ENCODE data around the gene SPPL3. TPM values are rescaled to one million over a fixed set of nuclear protein-coding genes. Genes with fewer than 3 reads are reported as not detected.
"Not testable (repeated sequence)": the region's sequence is repeated elsewhere in the genome, so short reads cannot be mapped to it uniquely, and the experiment has no call there.

The SPPL3 gene
- polyA plus RNA-seq, 3 donors = 76.5 to 85.2 (median 84.3) TPM

DNA sequence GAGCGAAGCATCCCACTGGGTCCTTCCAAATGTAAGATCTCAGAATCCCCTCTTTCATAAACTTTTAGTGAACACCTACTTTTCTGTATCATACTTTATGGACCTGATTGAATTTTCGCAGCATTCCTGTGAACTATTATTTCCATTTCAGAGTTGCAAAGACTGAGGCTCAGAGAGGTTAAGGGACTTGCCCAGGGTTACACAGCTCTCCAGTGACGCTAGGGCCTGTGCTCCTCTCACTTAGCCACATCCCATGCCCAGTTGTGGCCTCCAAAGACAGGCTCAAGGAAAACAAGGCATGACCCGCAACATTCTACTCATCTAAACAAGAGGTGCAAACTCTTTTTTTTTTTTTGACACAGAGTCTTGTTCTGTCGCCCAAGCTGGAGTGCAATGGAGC lies 25.9 kb upstream of the SPPL3 start:
- DNase-seq (ENCODE audit: extremely low read depth in 1 of 11, low read depth in 9 of 11, low spot score in 4 of 11) = no peak

- peak in 9 of 11 donors; percentile 41 to 69 (median 50) for DNase-seq (ENCODE audit: extremely low read depth in 1 of 11, low read depth in 9 of 11, low spot score in 4 of 11)
These were observed 24.9 kb upstream of the SPPL3 start for GRCh38 chr12:120928864-120929652.

DNA sequence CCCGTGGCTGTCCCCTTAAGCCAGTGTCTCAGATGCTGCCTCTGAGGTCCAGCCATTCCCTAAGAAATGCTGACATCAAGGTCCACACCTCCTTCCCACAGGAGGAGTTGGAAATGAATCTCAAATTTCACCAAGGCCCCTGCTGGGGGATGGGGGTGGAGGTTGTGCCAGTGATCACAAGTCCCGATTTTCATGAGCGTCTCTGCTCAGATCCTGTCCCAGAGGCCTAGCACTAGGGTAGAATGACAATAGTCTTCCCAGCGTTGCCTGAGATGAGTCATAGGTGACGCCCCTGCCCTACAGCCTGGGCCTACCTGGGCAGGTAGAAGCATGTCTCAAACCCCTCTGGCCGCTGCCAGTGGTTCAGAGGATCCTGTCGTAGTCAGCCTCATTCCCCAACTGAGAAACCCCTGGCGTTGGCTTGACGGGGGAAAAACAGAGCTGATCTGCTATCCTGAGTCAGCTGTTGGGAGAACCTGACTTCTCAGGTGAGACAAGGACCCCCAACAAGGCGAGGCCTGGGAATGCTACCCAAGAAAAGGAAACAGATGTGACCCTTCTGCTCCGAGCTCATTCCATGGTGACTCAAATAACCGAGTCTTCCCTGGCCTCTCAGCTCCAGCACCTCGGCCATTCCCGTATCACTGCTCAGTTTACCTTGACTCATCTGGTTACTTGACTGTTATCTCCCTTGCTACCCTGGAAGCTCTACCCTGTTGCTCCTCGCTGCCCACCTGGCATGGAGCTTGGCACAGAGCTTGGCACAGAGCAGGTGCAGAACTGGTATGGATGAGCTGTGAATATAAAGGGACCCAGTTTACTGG lies 21.8 kb upstream of the SPPL3 start:
- no peak for DNase-seq (ENCODE audit: extremely low read depth in 1 of 11, low read depth in 9 of 11, low spot score in 4 of 11)

GRCh38 chr12:120922279-120922678 lies 18.1 kb upstream of the SPPL3 start:
- no peak for DNase-seq (ENCODE audit: extremely low read depth in 1 of 11, low read depth in 9 of 11, low spot score in 4 of 11)

- DNase-seq (ENCODE audit: extremely low read depth in 1 of 11, low read depth in 9 of 11, low spot score in 4 of 11) = no peak
These were observed 17.5 kb upstream of the SPPL3 start for GRCh38 chr12:120921637-120922036.

- DNase-seq (ENCODE audit: extremely low read depth in 1 of 11, low read depth in 9 of 11, low spot score in 4 of 11) = no peak
These were observed 16.0 kb upstream of the SPPL3 start for GRCh38 chr12:120920178-120920577.

- DNase-seq (ENCODE audit: extremely low read depth in 1 of 11, low read depth in 9 of 11, low spot score in 4 of 11) = no peak
These were observed 13.6 kb upstream of the SPPL3 start for GRCh38 chr12:120917748-120918147.

- no peak for DNase-seq (ENCODE audit: extremely low read depth in 1 of 11, low read depth in 9 of 11, low spot score in 4 of 11)
These were observed 12.4 kb upstream of the SPPL3 start for GRCh38 chr12:120916561-120916960.

- DNase-seq (ENCODE audit: extremely low read depth in 1 of 11, low read depth in 9 of 11, low spot score in 4 of 11) = no peak
These were observed 10.6 kb upstream of the SPPL3 start for GRCh38 chr12:120914794-120915193.

DNA sequence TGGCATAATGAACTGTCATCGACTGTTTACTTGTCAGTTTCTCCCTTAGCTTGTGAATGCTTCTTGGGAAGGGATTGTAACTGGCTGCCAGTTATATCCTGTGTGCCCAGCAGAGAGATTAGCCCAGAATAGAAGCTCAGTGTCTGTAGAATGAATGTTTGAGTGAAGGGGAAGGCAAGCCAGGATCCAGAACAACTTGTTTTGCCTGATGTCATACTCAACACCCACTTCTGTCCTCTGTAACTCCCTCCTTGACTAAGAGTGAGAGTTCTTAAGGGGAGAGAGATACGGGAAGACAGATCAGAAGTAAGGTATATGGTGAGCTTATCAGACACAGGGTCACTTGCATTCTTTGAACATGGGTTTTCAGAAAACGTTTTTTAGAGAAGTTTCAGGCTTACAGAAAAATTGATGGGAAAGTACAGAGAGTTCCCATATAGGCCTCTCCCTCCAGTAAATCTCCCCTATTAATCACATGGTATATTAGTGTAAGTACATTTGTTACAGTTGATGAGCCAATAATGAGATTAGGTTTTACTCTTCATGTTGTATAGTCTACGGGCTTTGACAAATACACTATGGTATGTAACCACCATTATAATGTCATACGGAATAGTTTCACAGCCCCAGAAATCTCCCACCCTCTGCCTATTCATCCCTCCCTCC lies 5.6 kb upstream of the SPPL3 start:
- DNase-seq (ENCODE audit: extremely low read depth in 1 of 11, low read depth in 9 of 11, low spot score in 4 of 11) = no peak

DNA sequence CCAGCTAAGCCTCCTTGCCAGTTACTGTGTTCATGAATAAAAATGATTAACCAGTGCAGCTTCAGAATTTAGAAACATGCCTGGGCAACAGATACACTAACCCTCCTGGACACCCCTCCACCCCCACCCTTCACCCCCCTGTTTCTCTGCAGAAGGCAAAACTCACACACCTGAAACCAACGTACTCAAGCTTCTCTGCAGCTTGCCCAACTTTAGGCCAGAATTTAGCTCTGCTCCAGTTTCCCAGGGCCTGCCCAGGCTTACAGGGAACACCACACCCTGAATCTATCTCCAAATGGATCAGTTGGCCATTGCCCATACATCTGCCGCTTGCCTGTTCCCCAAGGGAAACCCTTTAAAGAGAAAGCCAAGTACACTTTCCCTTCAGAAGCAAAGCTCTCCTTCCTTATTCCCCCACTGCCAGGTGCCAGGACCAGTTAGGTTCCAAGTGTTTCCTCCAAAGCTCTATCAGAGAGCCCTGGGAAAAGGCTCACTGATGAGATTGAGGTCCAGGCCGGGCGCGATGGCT lies 1.8 kb upstream of the SPPL3 start:
- no peak for DNase-seq (ENCODE audit: extremely low read depth in 1 of 11, low read depth in 9 of 11, low spot score in 4 of 11)

GRCh38 chr12:120903412-120904196 lies 554 bp downstream of the SPPL3 start:
- peak in 6 of 11 donors; percentile 14 to 42 (median 34) for DNase-seq (ENCODE audit: extremely low read depth in 1 of 11, low read depth in 9 of 11, low spot score in 4 of 11)

DNA sequence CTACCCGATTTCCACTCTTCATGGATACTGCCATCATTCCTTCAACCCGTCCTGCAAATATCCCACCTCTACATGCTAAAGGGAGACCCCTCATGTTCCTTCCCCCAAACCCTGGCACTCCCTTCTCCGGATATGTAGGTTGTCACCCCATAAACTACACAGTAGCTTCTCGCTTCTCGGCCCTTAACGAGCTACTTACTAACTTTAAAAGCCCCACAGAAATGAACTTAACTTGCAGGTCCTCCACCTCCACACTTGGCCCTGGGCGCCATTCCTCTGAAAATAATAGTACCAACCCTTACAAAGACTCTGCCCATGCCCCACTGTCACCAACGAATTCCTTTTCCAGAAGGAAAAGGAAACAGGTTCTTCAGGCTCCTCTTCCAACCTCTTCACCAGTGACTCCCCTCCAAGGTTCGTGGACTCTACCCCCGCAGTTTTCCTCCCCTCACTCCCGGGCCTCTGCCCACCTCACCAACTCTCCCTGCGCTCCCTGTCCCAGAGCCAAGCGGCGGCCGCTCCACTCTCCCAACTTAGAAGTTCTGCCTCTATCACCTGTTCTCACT lies 1.2 kb downstream of the SPPL3 start:
- peak in 1 of 11 donors; percentile 11 for DNase-seq (ENCODE audit: extremely low read depth in 1 of 11, low read depth in 9 of 11, low spot score in 4 of 11)

DNA sequence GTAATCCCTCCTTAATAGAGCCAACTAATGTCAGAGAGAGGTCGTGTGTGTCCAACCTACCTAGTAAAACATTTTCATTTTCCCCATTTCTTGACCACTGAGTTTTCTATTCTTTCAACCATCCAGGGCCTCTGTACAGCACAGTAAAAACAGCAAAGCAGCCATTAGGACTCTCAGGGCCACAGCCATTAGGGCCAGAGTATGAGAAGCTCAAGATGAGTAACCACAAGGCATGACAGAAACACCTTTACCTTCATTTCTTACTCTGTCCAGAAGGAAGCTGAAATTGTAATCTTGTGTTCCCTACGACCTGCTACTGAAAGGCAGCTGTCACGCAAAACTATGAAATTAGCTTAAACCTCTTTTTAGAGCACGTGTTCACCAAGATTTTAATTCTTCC lies 2.3 kb downstream of the SPPL3 start:
- DNase-seq (ENCODE audit: extremely low read depth in 1 of 11, low read depth in 9 of 11, low spot score in 4 of 11) = no peak

DNA sequence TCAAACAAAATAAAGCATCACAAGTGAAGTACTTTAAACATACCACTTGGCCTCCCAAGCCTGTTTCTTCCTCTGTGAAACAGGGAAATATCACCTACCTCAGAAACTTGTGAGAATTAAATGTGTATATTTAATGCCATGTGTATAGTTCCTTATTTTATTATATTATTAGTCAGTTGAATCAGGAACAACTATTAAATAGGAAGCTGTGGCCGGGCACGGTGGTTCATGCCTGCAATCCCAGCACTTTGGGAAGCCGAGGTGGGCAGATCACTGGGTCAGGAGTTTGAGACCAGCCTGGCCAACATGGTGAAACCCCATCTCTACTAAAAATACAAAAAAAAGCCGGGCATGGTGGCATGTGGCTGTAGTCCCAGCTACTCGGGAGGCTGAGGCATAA lies 3.1 kb downstream of the SPPL3 start:
- DNase-seq (ENCODE audit: extremely low read depth in 1 of 11, low read depth in 9 of 11, low spot score in 4 of 11) = not testable (repeated sequence)

DNA sequence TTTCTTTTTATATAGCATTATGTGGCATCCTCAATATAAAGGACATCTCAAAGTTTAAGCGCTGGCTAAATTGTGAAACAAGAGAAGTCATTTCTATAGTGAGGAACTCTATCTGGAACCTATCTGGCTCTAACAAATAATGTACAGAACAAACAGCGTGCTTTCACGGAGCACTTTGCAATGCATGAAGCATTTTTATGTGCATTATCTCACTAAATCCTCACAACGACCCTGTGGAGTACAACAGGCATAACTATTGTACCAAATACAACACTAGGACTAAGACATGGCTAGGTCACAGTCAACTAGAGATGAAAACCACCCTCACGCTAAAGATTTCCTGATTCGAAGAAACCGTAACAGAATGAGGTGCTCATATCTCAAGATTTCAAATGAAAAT lies 8.6 kb downstream of the SPPL3 start:
- DNase-seq (ENCODE audit: extremely low read depth in 1 of 11, low read depth in 9 of 11, low spot score in 4 of 11) = no peak

DNA sequence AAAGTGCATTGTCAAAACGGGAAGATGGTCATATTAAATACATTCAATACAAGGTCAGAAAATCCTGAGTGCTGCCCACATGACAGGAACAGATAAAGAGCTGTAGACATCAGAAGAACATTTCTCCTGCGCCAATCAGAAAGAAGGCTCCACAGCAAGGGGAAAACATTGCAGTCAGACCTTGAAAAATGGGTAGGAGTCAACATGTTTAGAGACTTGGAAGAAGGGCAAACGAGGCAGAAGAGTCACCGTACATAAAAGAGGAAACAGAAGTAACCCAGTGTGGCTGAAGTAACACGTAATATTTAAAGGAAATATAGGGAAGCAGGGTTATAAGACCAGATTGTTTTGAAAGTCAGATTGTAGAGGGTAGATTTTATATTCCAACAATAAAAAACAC lies 11.9 kb downstream of the SPPL3 start:
- DNase-seq (ENCODE audit: extremely low read depth in 1 of 11, low read depth in 9 of 11, low spot score in 4 of 11) = no peak

DNA sequence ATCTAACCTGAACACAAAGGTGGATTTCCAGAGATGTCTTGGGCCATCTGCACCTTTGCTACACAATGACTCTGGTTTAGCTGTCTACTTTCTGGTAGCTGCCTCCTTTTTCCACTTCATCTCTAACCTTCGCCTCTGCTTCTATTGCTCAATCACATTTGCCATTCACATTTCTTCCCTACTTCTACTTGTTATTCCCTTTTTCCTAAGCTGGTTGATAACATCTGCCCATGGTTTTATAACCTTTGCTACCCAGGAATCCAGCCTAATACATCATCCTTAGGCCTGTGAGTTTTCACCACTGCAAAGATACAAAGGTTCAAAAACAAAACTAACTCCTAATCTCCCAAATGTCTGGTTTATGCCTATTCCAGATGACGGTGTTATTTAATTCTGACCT lies 13.2 kb downstream of the SPPL3 start:
- no peak for DNase-seq (ENCODE audit: extremely low read depth in 1 of 11, low read depth in 9 of 11, low spot score in 4 of 11)
